Neural cell (in vitro differentiated cells): ENCODE measurements around the gene UNC5A. TPM values are rescaled to one million over a fixed set of nuclear protein-coding genes. Genes with fewer than 3 reads are reported as not detected.

ENCODE experiments used
- H2AFZ ChIP-seq: fragments of 200-600, 300-800 bp; sonication (generic), shearing (Covaris generic); 2 replicates; pipeline ENCODE4 v1.6.0; 2014; ENCODE audit warnings: low read depth, mild to moderate bottlenecking, antibody characterized with exemption, low read length, moderate library complexity
- H3F3A ChIP-seq: fragments of 200-600 bp; shearing (Covaris generic); 2 replicates; pipeline ENCODE4 v1.6.1; 2016; ENCODE audit warnings: mild to moderate bottlenecking, moderate library complexity, mixed read lengths, antibody characterized with exemption, low read length; ENCODE audit not compliant: insufficient read depth, poor library complexity, severe bottlenecking
- H3K27ac ChIP-seq: fragments of 200-600, 300-800 bp; sonication (generic), shearing (Covaris generic); 2 replicates; pipeline ENCODE4 v1.5.1; 2014; ENCODE audit warnings: mild to moderate bottlenecking, low read length, moderate library complexity
- H3K27me3 ChIP-seq: fragments of 300-800, 200-600 bp; sonication (generic), shearing (Covaris generic); 2 replicates; pipeline ENCODE4 v1.6.0; 2014; ENCODE audit warnings: mild to moderate bottlenecking, low read depth, low read length, moderate library complexity; ENCODE audit not compliant: insufficient read depth
- H3K36me3 ChIP-seq: fragments of 300-800, 200-600 bp; sonication (generic), shearing (Covaris generic); 2 replicates; pipeline ENCODE4 v1.5.1; 2014; ENCODE audit warnings: mild to moderate bottlenecking, antibody characterized with exemption, low read length, moderate library complexity; ENCODE audit not compliant: insufficient read depth
- H3K4me2 ChIP-seq: fragments of 300-800, 200-600 bp; sonication (generic), shearing (Covaris generic); 2 replicates; pipeline ENCODE4 v1.6.0; 2014; ENCODE audit warnings: mild to moderate bottlenecking, low read length
- H3K4me3 ChIP-seq: fragments of 300-800, 200-600 bp; sonication (generic), shearing (Covaris generic); 2 replicates; pipeline ENCODE4 v1.5.1; 2014; ENCODE audit warnings: mild to moderate bottlenecking, low read length, moderate library complexity
- H3K79me2 ChIP-seq: fragments of 200-600 bp; shearing (Covaris generic); replicated peaks from 2 replicates; pipeline ENCODE4 v1.6.0; 2014; ENCODE audit warnings: mild to moderate bottlenecking, low read length, moderate library complexity; ENCODE audit not compliant: insufficient read depth
- H3K9ac ChIP-seq: fragments of 300-800, 200-600 bp; sonication (generic), shearing (Covaris generic); 2 replicates; pipeline ENCODE4 v1.6.1; 2016; ENCODE audit warnings: mild to moderate bottlenecking, low read length, mixed read lengths
- H3K9me2 ChIP-seq: fragments of 200-600 bp; shearing (Covaris generic); 2 replicates; pipeline ENCODE4 v1.6.1; 2016; ENCODE audit warnings: mild to moderate bottlenecking, low read length, mixed read lengths; ENCODE audit not compliant: insufficient read depth
- H3K9me3 ChIP-seq: fragments of 200-600, 300-800 bp; sonication (generic), shearing (Covaris generic); 2 replicates; pipeline ENCODE4 v1.6.1; 2016; ENCODE audit warnings: mild to moderate bottlenecking, mixed run types, low read length, moderate library complexity, mixed read lengths
- H4K20me1 ChIP-seq: fragments of 200-600 bp; shearing (Covaris generic); 2 replicates; pipeline ENCODE4 v1.6.1; 2016; ENCODE audit warnings: mild to moderate bottlenecking, mixed run types; ENCODE audit not compliant: insufficient read depth
- CTCF ChIP-seq: fragments of 450-650 bp; IDR thresholded peaks from 2 replicates; pipeline ENCODE4 v1.5.1; 2014; ENCODE audit warnings: antibody characterized with exemption, mild to moderate bottlenecking, moderate library complexity; ENCODE audit not compliant: poor library complexity, severe bottlenecking
- EP300 ChIP-seq: fragments of 450-650 bp; conservative IDR thresholded peaks from 2 replicates; pipeline ENCODE4 v1.6.1; 2014; ENCODE audit warnings: antibody characterized with exemption, mild to moderate bottlenecking, moderate library complexity; ENCODE audit not compliant: poor library complexity, severe bottlenecking
- EZH2 ChIP-seq: fragments of 200-600, 300-800 bp; shearing (Covaris generic), sonication (generic); IDR thresholded peaks from 2 replicates; pipeline ENCODE4 v1.6.1; 2014; ENCODE audit warnings: antibody characterized with exemption, low read length, borderline replicate concordance, mild to moderate bottlenecking; ENCODE audit not compliant: insufficient read depth, poor library complexity, severe bottlenecking
- MXI1 ChIP-seq: fragments of 450-650 bp; conservative IDR thresholded peaks from 2 replicates; pipeline ENCODE4 v1.6.1; 2014; ENCODE audit warnings: antibody characterized with exemption, mild to moderate bottlenecking; ENCODE audit not compliant: poor library complexity, severe bottlenecking
- POLR2AphosphoS5 ChIP-seq: IDR thresholded peaks from 2 replicates; pipeline ENCODE4 v1.6.1; 2012
- RAD21 ChIP-seq: fragments of 450-650 bp; conservative IDR thresholded peaks from 2 replicates; pipeline ENCODE4 v1.6.1; 2014; ENCODE audit warnings: antibody characterized with exemption, mild to moderate bottlenecking, moderate library complexity
- REST ChIP-seq: IDR thresholded peaks from 2 replicates; pipeline ENCODE4 v1.6.1; 2012; ENCODE audit warnings: borderline replicate concordance
- SMC3 ChIP-seq: fragments of 450-650 bp; conservative IDR thresholded peaks from 2 replicates; pipeline ENCODE4 v1.6.1; 2014; ENCODE audit warnings: antibody characterized with exemption, mild to moderate bottlenecking, moderate library complexity; ENCODE audit not compliant: poor library complexity
- TAF1 ChIP-seq: IDR thresholded peaks from 2 replicates; pipeline ENCODE4 v1.6.1; 2012; ENCODE audit warnings: low read depth
- polyA plus RNA-seq: library from polyadenylated mRNA; depleted of rRNA; stranded (reverse); fragments of >200 nt; gene quantifications from 2 replicates; pipeline ENCODE4 v1.2.3, GENCODE V29; 2014

Gene UNC5A
- polyA plus RNA-seq, 1 donor from 2014 or later: 2.7 TPM

DNA sequence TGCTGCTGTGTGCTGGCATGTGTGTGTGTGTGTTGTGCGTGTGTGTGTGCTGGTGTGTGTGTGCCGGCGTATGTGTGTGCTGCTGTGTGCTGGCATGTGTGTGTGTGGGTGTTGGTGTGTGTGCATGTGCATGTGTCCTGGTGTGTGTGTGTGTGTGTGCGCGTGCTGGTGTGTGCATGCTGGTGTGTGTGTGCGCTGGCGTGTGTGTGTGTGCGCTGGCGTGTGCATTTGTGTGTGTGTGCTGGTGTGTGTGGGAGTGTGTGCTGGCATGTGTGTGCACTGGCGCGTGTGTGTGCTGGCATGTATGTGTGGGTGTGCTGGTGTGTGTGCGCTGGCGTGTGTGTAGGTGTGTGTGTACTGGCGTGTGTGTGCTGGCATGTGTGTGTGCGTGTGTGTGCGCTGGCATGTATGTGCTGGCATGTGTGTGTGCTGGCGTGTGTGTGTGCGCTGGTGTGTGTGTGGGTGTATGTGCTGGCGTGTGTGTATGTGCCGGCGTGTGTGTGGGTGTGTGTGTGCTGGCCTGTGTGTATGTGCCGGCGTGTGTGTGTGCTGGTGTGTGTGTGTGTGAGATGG is 20.1 kb downstream of the UNC5A start:
- Histone ChIP-seq H3K4me2 (no peak overlapping the region), H3K79me2 (no peaks in the 10 kb centered on the region), H3K9me2 (no peaks in the 10 kb centered on the region), H3K36me3 (no peaks in the 10 kb centered on the region), H4K20me1 (no peaks in the 10 kb centered on the region), H3F3A (no peaks in the 10 kb centered on the region), H3K27me3 (no peaks in the 10 kb centered on the region), H3K4me3 (no peak overlapping the region), H3K9me3 (no peaks in the 10 kb centered on the region), H3K9ac (no peak overlapping the region), H3K27ac (no peak overlapping the region), H2AFZ (no peak overlapping the region)
- no peak for TF ChIP-seq EP300
- TF ChIP-seq CTCF: no peak
- TF ChIP-seq TAF1: no peak
- no peak for TF ChIP-seq EZH2

DNA sequence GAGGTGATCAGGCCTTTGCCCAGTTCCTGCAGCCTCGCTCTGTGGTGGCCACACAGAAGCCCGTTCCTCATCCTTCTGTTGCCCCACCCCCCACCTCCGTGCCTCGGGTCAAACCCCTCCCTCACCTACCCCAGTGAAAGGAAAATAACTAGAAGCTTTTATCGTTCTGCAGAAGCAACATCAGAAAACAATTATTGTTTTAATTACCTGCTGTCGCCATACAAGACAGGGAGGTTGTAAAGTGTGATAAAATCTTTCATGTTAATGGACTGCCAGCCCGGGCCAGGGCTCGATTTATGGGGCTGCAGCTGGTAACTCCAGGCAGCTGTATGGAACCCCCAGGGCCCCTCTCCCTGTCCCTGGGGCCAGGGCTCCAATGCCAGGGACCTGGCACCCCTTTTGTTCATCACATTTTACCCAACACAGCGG is 20.6 kb downstream of the UNC5A start:
- Histone ChIP-seq H3K79me2 (no peaks in the 10 kb centered on the region), H2AFZ (no peak overlapping the region), H3K4me3 (no peak overlapping the region), H3K27me3 (no peaks in the 10 kb centered on the region), H3K9me2 (no peaks in the 10 kb centered on the region), H3K27ac (no peak overlapping the region), H3K9ac (no peak overlapping the region), H3F3A (no peaks in the 10 kb centered on the region), H3K9me3 (no peaks in the 10 kb centered on the region), H3K36me3 (no peaks in the 10 kb centered on the region), H4K20me1 (no peaks in the 10 kb centered on the region), H3K4me2 (no peak overlapping the region)
- TF ChIP-seq MXI1 (no peak), SMC3 (no peak), TAF1 (no peak), REST (no peak), CTCF (no peak), RAD21 (no peak), EZH2 (no peak), POLR2AphosphoS5 (no peak), EP300 (no peak)
